ENCODE measurements around the gene PIK3R3.
A peak's percentile ranks its signal among the peaks of the same experiment; 100 is the strongest.
"Not testable (repeated sequence)": the region's sequence is repeated elsewhere in the genome, so short reads cannot be mapped to it uniquely, and the experiment has no call there.

PIK3R3 gene

GRCh38 chr1:46065405-46065804 lies 67.0 kb downstream of the PIK3R3 start:
- DNase-seq (ENCODE audit: low read depth in 2 of 2), result no peak

GRCh38 chr1:46064708-46065107 lies 67.7 kb downstream of the PIK3R3 start:
- DNase-seq (ENCODE audit: low read depth in 2 of 2), result no peak

GRCh38 chr1:46062651-46063319 lies 69.6 kb downstream of the PIK3R3 start:
- peak; percentile 19 to 20 for DNase-seq (ENCODE audit: low read depth in 2 of 2)

GRCh38 chr1:46061146-46061545 lies 71.3 kb downstream of the PIK3R3 start:
- DNase-seq (ENCODE audit: low read depth in 2 of 2), result no peak

- no peak for DNase-seq (ENCODE audit: low read depth in 2 of 2)
Observed at GRCh38 chr1:46058936-46059335, 73.5 kb downstream of the PIK3R3 start.

- DNase-seq (ENCODE audit: low read depth in 2 of 2), result no peak
Observed at GRCh38 chr1:46057781-46058180, 74.6 kb downstream of the PIK3R3 start.

GRCh38 chr1:46057215-46057614 lies 75.2 kb downstream of the PIK3R3 start:
- not testable (repeated sequence) for DNase-seq (ENCODE audit: low read depth in 2 of 2)

GRCh38 chr1:46056325-46056724 lies 76.1 kb downstream of the PIK3R3 start:
- no peak for DNase-seq (ENCODE audit: low read depth in 2 of 2)

GRCh38 chr1:46053734-46054133 lies 78.7 kb downstream of the PIK3R3 start:
- DNase-seq (ENCODE audit: low read depth in 2 of 2), result no peak

GRCh38 chr1:46044116-46044515 lies 88.3 kb downstream of the PIK3R3 start:
- no peak for DNase-seq (ENCODE audit: low read depth in 2 of 2)

- DNase-seq (ENCODE audit: low read depth in 2 of 2), result no peak
Observed at GRCh38 chr1:46043458-46044017, 88.9 kb downstream of the PIK3R3 start.

GRCh38 chr1:46041974-46042373 lies 90.5 kb downstream of the PIK3R3 start:
- DNase-seq (ENCODE audit: low read depth in 2 of 2), result no peak

- no peak for DNase-seq (ENCODE audit: low read depth in 2 of 2)
Observed at GRCh38 chr1:46041551-46041950, 90.9 kb downstream of the PIK3R3 start.

GRCh38 chr1:46039571-46040052 lies 92.8 kb downstream of the PIK3R3 start:
- no peak for DNase-seq (ENCODE audit: low read depth in 2 of 2)

- DNase-seq (ENCODE audit: low read depth in 2 of 2), result peak; percentile 82
Observed at GRCh38 chr1:46036894-46037839, 95.3 kb downstream of the PIK3R3 start.

- no peak for DNase-seq (ENCODE audit: low read depth in 2 of 2)
Observed at GRCh38 chr1:46034601-46035516, 97.6 kb downstream of the PIK3R3 start.

GRCh38 chr1:46030876-46031660 lies 101.4 kb downstream of the PIK3R3 start:
- no peak for DNase-seq (ENCODE audit: low read depth in 2 of 2)

- no peak for DNase-seq (ENCODE audit: low read depth in 2 of 2)
Observed at GRCh38 chr1:46030074-46030870, 102.2 kb downstream of the PIK3R3 start.

- no peak for DNase-seq (ENCODE audit: low read depth in 2 of 2)
Observed at GRCh38 chr1:46027788-46028573, 104.4 kb downstream of the PIK3R3 start.

Measured in activated CD4-positive, alpha-beta T cell treated with anti-CD3 and anti-CD28 coated beads for 24 hours (primary cell).